ENCODE measurements around the gene CYLD. TPM values are rescaled to one million over a fixed set of nuclear protein-coding genes. Genes with fewer than 3 reads are reported as not detected.
A peak's percentile ranks its signal among the peaks of the same experiment; 100 is the strongest.

Gene CYLD
- total and polyA plus RNA-seq, 11 donors = 7.5 to 68.8 (median 38.8) TPM

- ATAC-seq (peak; percentile 72 to 92 (median 80)), DNase-seq (peak; percentile 81 to 90 (median 87))
- H3K36me3 ChIP-seq = peaks cover 0 to 17% (median 0%) of the 10 kb centered on the region in 9 donors
- 59 to 67% (median 64%) methylated on average over 13 to 15 of the region's 15 CpGs for WGBS, 4 donors
- TF ChIP-seq POLR2A (IDR thresholded peaks at IDR 0.05) = peak in 1 of 2 donors; percentile 13
- TF ChIP-seq CTCF (IDR thresholded peaks at IDR 0.05) = no peak
- H3K27ac ChIP-seq = peak overlapping the region; percentile 55 to 91 (median 72)
- peaks cover 4 to 71% (median 29%) of the 10 kb centered on the region in 12 donors for H3K4me1 ChIP-seq
- H3K9me3 ChIP-seq = no peaks in the 10 kb centered on the region
- peaks cover 0 to 4% (median 0%) of the 10 kb centered on the region in 9 donors for H3K27me3 ChIP-seq
- intact Hi-C loops (cut with DNase I) = loop anchor here in 5 of 10 donors (5.0 to 10.0 kb wide), 2 partner anchors 46 to 48 kb away; partner anchors contain the start of gene CYLD (in 5 of the 5)
- H3K4me3 ChIP-seq = peak overlapping the region in 1 of 12 donors; percentile 75
Observed at GRCh38 chr16:50696575-50697420, 45.1 kb upstream of the CYLD start.

GRCh38 chr16:50697421-50697715 lies 44.5 kb upstream of the CYLD start:
- TF ChIP-seq POLR2A (IDR thresholded peaks at IDR 0.05) = no peak
- TF ChIP-seq CTCF (IDR thresholded peaks at IDR 0.05) = no peak
- H3K4me1 ChIP-seq = peaks cover 4 to 74% (median 29%) of the 10 kb centered on the region in 12 donors

GRCh38 chr16:50697881-50698767 lies 43.8 kb upstream of the CYLD start:
- H3K9me3 ChIP-seq = no peaks in the 10 kb centered on the region
- H3K4me1 ChIP-seq = peaks cover 4 to 74% (median 28%) of the 10 kb centered on the region in 12 donors
- intact Hi-C loops (cut with DNase I) = loop anchor here in 5 of 10 donors (5.0 to 10.0 kb wide), 2 partner anchors 44 to 47 kb away; partner anchors contain the start of gene CYLD (in 5 of the 5)
- TF ChIP-seq CTCF (IDR thresholded peaks at IDR 0.05) (no peak), POLR2A (IDR thresholded peaks at IDR 0.05) (no peak)
- H3K27me3 ChIP-seq = peaks cover 0 to 4% (median 0%) of the 10 kb centered on the region in 9 donors
- DNase-seq (peak in 4 of 5 donors; percentile 48 to 63 (median 53)), ATAC-seq (peak; percentile 49 to 81 (median 70))
- peaks cover 0 to 22% (median 0%) of the 10 kb centered on the region in 9 donors for H3K36me3 ChIP-seq
- H3K27ac ChIP-seq = peak overlapping the region; percentile 55 to 91 (median 72)
- WGBS, 4 donors = 28 to 40% (median 35%) methylated on average over 18 to 19 of the region's 19 CpGs
- peak overlapping the region in 11 of 12 donors; percentile 19 to 62 (median 47) for H3K4me3 ChIP-seq

More at GRCh38 chr16:50697421-50697715, 44.5 kb upstream of the CYLD start:
- Histone ChIP-seq H3K9me3 (no peaks in the 10 kb centered on the region), H3K27ac (peak overlapping the region; percentile 55 to 91 (median 72)), H3K36me3 (peaks cover 0 to 22% (median 0%) of the 10 kb centered on the region in 9 donors), H3K4me3 (peak overlapping the region in 7 of 12 donors; percentile 33 to 62 (median 47)), H3K27me3 (peaks cover 0 to 4% (median 0%) of the 10 kb centered on the region in 9 donors)
- DNase-seq = no peak
- intact Hi-C loops (cut with DNase I) = loop anchor here in 5 of 10 donors (5.0 to 10.0 kb wide), 2 partner anchors 45 to 47 kb away; partner anchors contain the start of gene CYLD (in 5 of the 5)
- 88 to 93% (median 91%) methylated on average over 5 of the region's 5 CpGs for WGBS, 4 donors
- no peak for ATAC-seq

All from heart left ventricle (tissue), 16 donors.